ENCODE data around the gene TJP3.

DNA sequence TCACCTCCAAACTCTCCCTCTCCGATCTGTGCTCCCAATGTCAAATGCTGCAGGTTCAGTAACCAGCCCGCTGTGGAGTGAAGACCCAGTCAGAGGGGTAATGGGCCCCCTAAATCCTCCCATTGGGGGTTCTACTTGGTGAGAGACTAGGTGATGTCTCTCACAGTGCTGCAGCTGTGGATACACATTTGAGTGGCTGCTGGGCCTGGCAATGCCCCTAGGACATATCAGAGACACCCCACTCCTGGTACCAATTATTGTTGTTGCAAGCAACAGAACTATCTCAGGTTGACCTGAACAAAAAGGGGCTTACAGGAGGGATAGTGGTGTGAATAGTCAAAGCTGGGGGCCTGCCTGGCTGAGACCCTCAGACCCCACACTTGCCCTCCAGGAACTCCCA, 73.4 kb downstream of the TJP3 start:
- TF ChIP-seq, protein P1, sequence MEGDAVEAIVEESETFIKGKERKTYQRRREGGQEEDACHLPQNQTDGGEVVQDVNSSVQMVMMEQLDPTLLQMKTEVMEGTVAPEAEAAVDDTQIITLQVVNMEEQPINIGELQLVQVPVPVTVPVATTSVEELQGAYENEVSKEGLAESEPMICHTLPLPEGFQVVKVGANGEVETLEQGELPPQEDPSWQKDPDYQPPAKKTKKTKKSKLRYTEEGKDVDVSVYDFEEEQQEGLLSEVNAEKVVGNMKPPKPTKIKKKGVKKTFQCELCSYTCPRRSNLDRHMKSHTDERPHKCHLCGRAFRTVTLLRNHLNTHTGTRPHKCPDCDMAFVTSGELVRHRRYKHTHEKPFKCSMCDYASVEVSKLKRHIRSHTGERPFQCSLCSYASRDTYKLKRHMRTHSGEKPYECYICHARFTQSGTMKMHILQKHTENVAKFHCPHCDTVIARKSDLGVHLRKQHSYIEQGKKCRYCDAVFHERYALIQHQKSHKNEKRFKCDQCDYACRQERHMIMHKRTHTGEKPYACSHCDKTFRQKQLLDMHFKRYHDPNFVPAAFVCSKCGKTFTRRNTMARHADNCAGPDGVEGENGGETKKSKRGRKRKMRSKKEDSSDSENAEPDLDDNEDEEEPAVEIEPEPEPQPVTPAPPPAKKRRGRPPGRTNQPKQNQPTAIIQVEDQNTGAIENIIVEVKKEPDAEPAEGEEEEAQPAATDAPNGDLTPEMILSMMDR (IDR thresholded peaks at IDR 0.05; ENCODE audit: low read depth, low read length), result no peak
- no peak for TF ChIP-seq POLR2A (IDR thresholded peaks at IDR 0.05; ENCODE audit: extremely low read depth, insufficient read length)
